Measurements from ENCODE around the gene FGD2. TPM values are rescaled to one million over a fixed set of nuclear protein-coding genes. Genes with fewer than 3 reads are reported as not detected.
A peak's percentile ranks its signal among the peaks of the same experiment; 100 is the strongest.
"Not testable (repeated sequence)": the region's sequence is repeated elsewhere in the genome, so short reads cannot be mapped to it uniquely, and the experiment has no call there.

FGD2 gene
- polyA plus RNA-seq, 1 experiment: not detected

- CTCF ChIA-PET: interaction anchor here (0.7 to 17.0 kb wide), 9 partner anchors 10 to 153 kb away, joined by 3 to 243 read pairs (median 5); partner anchors contain the start of gene PIM1
- H3K36me3 ChIP-seq (ENCODE audit: control insufficient read depth, insufficient read depth, low read length): no peaks in the 10 kb centered on the region
- H3K4me3 ChIP-seq (ENCODE audit: low read depth, low read length): no peak overlapping the region
- DNase-seq (ENCODE audit: low read depth): no peak
- H3K27me3 ChIP-seq (ENCODE audit: control insufficient read depth, insufficient read depth, low read length): no peaks in the 10 kb centered on the region
- POLR2A ChIA-PET: interaction anchor here (1.2 kb wide), 1 partner anchor 240 kb away, joined by 5 read pairs; no protein-coding TSS in a partner anchor
- no peak for TF ChIP-seq CTCF (IDR thresholded peaks at IDR 0.05; ENCODE audit: insufficient read depth, low read depth, low read length)
Observed at GRCh38 chr6:37057128-37057471, 51.6 kb downstream of the FGD2 start.

GRCh38 chr6:37057678-37058077 is 52.2 kb downstream of the FGD2 start:
- Histone ChIP-seq H3K36me3 (ENCODE audit: control insufficient read depth, insufficient read depth, low read length) (no peaks in the 10 kb centered on the region), H3K4me3 (ENCODE audit: low read depth, low read length) (no peak overlapping the region), H3K27me3 (ENCODE audit: control insufficient read depth, insufficient read depth, low read length) (no peaks in the 10 kb centered on the region)
- ChIA-PET POLR2A (no interaction called here), CTCF (interaction anchor here (0.7 to 17.0 kb wide), 14 partner anchors 11 to 153 kb away, joined by 3 to 243 read pairs (median 5); partner anchors contain the start of gene PIM1)
- TF ChIP-seq CTCF (IDR thresholded peaks at IDR 0.05; ENCODE audit: insufficient read depth, low read depth, low read length): no peak
- DNase-seq (ENCODE audit: low read depth): no peak

- POLR2A ChIA-PET: no interaction called here
- CTCF ChIA-PET: interaction anchor here (0.8 to 17.0 kb wide), 16 partner anchors 11 to 152 kb away, joined by 3 to 243 read pairs (median 5); partner anchors contain the start of gene PIM1
- no peak for DNase-seq (ENCODE audit: low read depth)
- TF ChIP-seq CTCF (IDR thresholded peaks at IDR 0.05; ENCODE audit: insufficient read depth, low read depth, low read length): no peak
- Histone ChIP-seq H3K4me3 (ENCODE audit: low read depth, low read length) (no peak overlapping the region), H3K36me3 (ENCODE audit: control insufficient read depth, insufficient read depth, low read length) (no peaks in the 10 kb centered on the region), H3K27me3 (ENCODE audit: control insufficient read depth, insufficient read depth, low read length) (no peaks in the 10 kb centered on the region)
Observed at GRCh38 chr6:37058084-37058586, 52.7 kb downstream of the FGD2 start.

GRCh38 chr6:37058984-37059343 is 53.5 kb downstream of the FGD2 start:
- not testable (repeated sequence) for H3K4me3 ChIP-seq (ENCODE audit: low read depth, low read length); H3K36me3 ChIP-seq (ENCODE audit: control insufficient read depth, insufficient read depth, low read length); DNase-seq (ENCODE audit: low read depth); H3K27me3 ChIP-seq (ENCODE audit: control insufficient read depth, insufficient read depth, low read length)
- POLR2A ChIA-PET: interaction anchor here (0.6 kb wide), 2 partner anchors 79 to 111 kb away, joined by 5 to 37 read pairs; partner anchors contain the start of gene PIM1
- CTCF ChIA-PET: interaction anchor here (0.7 to 17.0 kb wide), 16 partner anchors 12 to 134 kb away, joined by 3 to 243 read pairs (median 5); partner anchors contain the start of gene PIM1

DNA sequence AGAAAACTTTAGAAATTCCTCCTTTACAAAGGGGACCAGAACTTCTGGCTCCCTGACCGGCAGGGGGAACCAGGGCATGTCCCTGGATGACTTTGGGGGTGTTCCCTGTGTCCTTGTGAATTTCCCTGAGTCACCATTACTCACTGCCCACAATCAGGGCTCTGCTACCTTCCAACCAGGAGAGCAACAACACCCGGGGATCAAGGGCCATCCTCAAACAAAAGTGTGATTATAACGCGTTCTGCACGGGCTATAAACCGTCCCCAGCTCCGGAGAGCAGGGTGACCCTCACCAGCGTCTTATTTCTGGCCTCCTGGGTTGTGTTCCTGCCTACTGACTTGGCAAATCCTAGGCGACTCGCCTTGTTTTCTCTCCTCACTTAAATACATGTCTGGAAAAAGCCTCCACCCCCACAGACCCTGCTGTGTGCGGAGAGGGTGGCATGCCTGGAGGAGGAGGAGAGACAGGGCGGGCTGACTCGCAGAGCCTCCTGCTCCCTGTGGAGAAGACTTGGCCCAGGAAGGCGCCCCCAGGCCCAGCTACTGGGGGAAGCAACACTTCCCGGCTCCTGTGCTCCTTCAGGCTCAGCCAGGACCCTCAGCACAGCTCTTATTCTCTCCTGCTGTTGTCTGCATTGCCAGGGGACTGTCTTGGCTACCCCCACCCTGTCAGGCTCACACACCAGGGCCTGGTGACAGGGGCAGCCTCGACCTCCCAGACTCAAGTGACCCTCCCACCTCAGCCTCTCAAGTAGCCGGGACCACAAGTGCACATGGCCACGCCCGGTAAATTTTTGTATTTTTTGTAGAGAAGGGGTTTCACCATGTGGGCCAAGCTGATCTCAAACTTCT is 54.1 kb downstream of the FGD2 start:
- no peak overlapping the region for H3K4me3 ChIP-seq (ENCODE audit: low read depth, low read length)
- ChIA-PET CTCF (interaction anchor here (0.5 to 17.0 kb wide), 19 partner anchors 8 to 150 kb away, joined by 3 to 243 read pairs (median 4); partner anchors contain the start of gene PIM1), POLR2A (interaction anchor here (0.5 kb wide), 1 partner anchor 936 kb away, joined by 9 read pairs; no protein-coding TSS in a partner anchor)
- H3K36me3 ChIP-seq (ENCODE audit: control insufficient read depth, insufficient read depth, low read length): no peaks in the 10 kb centered on the region
- H3K27me3 ChIP-seq (ENCODE audit: control insufficient read depth, insufficient read depth, low read length): no peaks in the 10 kb centered on the region
- TF ChIP-seq CTCF (IDR thresholded peaks at IDR 0.05; ENCODE audit: insufficient read depth, low read depth, low read length): peak; percentile 84
- DNase-seq (ENCODE audit: low read depth): peak; percentile 90

Measured in BJ (cell line).